Hippocampal formation (tissue), 2 donors: Measurements from ENCODE around the gene NCK1.

Source experiments
- DNase-seq, 2 donors: peaks; one replicate each; lab custom pipeline; 2025; lab: John Stamatoyannopoulos, UW

The NCK1 gene

DNA sequence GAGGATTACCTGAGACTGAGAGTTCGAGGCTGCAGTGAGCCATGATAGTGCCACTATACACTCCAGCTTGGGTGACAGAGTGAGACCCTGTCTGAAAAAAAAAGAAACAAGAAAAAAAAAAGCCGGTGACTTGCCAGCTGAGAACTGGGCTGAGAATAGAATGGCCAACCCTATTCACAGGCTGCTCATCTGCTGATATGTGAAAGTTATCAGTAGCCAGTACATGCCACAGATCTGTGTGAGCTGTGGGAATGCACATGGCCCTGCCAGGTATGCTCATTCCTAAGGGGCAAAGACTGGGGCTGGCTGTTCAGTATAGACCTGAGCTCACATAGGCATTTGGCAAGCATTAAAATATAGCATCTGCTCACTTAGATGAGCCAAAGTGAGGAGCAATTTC lies 126.6 kb downstream of the NCK1 start:
- no peak for DNase-seq

DNA sequence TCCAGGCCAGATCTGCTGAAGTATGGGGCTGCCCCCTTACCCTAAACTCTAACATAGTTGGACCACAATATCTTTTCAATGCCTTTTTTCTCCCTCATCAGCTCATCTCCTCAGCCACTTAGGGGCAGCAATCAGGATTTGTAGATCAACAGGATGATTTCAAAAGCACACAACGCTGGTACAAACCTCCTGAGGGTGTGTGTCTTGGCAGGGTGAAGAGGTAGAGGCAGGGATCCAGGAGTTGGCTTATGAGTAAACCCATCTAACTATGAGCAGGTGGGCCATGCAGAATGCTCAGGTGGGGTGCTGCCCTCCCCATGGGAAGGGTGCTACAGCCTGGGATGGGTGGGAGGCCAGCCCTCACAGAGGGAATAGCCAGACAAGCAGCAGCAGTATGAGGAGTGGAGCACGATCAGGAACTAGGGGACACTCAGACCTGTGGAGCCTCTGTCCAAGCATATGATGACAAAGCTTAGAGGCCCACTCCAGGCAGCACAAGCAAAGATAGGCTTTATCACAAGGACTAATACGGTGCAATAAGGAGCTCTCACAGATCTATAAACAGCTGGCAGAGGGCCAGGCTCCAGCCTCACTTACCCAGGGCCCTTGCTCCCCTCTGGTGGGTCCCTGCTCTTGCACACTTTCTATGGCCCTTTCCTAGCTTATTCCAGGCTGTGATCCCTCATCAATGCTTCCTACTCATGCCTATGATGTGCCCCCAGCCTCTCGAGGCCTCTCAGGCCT lies 127.9 kb downstream of the NCK1 start:
- no peak for DNase-seq

DNA sequence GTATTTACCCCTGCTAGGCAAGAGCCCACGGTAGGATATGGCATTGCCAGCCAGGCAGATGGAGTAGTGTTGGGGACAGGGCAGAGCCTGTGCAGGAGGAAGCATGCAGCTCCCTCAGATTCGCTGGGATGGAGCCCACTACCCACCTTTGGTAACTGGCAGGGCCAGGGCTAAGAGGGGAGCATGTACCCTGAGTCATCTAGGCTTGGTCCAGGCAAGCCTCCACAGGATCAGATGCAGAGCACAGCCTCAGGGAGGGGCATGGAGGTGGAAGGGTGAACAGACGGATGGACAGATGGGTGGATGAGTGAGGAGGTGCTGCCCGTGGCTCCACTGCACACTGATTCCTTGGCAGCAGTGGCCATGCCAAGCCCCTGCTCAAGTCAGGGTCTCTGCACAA lies 128.8 kb downstream of the NCK1 start:
- DNase-seq: no peak

DNA sequence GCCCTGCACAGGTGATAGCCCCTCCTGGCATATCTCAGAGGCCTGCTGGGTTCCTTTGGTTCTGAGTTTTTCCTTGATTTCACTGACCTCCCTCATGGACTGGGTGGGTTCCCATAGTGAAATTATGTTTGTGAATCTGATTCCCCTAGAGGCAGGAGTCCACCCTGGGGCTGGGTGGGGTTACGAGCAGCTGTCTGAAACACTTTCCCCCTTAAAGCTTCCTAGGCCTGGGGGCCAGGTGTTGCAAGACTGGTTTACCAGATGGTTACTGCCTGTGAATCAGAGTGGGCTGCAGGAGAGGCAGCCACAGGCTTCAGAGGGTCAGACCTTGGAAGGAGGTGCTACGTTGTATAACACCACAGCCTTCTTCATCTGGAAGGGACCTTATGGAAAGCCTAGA lies 130.1 kb downstream of the NCK1 start:
- DNase-seq: no peak

DNA sequence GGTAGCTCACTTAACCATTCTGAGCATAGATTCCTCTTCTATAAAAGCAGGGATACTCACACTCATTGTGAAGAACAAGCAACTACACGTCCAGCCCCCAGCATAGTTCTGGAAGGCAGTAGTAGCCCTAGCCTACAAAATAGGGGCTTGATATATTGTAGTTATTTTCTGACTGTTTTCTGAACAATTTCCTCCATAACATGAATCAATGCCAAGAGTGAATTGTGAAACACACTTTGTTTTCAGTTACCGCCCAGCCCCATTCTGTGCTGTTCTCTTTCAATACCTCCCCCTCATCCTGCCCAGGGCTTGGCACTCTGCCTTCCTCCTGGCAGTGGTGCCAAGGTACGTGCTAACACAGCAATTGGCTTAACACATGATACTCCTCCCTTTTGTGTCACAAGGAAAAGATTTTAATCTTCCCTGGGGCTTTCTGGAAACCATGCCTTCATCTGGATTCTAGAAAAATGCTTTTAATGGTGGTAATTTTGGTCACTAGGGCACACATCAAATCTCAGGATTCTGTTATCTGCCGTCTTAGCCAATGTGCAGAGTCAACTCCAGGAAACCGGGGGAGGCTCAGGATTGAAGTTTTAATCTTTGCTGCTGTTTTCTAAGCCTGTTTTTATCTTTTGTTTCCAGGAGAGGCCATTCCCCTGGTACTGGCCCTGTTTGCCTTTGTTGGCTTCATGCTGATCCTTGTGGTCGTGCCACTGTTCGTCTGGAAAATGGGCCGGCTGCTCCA lies 132.9 kb downstream of the NCK1 start:
- peak; percentile 26 to 34 for DNase-seq

DNA sequence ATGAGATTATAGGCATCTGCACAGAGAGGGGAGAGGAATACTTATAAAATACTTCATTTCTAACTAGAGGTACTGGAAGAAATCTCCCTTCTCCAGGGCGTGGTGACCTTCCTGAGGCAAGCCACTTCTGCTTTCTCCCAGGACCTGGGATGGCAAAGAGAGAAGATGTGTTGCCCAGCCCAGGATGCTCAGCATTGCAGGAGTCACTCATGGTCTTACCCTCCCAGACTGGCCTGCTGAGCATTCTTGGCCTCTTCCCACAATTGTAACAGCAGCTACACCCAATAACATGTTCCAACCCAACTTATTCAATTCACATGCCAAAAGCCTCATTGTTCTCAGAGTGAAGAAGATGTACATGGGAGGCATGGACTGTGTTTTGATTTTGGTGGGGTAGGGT lies 133.6 kb downstream of the NCK1 start:
- no peak for DNase-seq
